Activated CD4-positive, alpha-beta T cell treated with anti-CD3 and anti-CD28 coated beads, Interleukin-2, amount 50 U/mL, for 4 hours (primary cell): ENCODE results near the gene HS3ST6.
"Not testable (repeated sequence)": the region's sequence is repeated elsewhere in the genome, so short reads cannot be mapped to it uniquely, and the experiment has no call there.

ENCODE experiments used
- DNase-seq, 2 experiments: peaks; one replicate each; pipeline ENCODE4 v3.0.0-alpha.2; 2020

HS3ST6 gene

DNA sequence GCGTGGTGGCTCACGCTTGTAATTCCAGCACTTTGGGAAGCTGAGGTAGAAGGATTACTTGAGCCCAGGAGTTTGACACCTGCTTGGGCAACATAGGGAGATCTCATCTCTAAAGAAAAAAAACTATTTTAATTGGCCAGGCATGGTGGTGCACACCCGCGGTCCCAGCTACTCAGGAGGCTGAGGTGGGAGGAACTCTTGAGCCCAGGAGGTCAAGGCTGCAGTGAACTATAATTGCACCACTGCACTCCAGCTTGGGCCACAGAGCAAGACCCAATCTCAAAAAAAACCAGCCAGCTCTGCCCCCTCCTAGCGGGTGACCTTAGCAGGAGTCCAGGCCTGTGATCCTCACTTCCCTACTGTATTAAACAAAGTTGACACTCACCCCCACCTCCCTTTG is 5.9 kb upstream of the HS3ST6 start:
- DNase-seq = no peak

DNA sequence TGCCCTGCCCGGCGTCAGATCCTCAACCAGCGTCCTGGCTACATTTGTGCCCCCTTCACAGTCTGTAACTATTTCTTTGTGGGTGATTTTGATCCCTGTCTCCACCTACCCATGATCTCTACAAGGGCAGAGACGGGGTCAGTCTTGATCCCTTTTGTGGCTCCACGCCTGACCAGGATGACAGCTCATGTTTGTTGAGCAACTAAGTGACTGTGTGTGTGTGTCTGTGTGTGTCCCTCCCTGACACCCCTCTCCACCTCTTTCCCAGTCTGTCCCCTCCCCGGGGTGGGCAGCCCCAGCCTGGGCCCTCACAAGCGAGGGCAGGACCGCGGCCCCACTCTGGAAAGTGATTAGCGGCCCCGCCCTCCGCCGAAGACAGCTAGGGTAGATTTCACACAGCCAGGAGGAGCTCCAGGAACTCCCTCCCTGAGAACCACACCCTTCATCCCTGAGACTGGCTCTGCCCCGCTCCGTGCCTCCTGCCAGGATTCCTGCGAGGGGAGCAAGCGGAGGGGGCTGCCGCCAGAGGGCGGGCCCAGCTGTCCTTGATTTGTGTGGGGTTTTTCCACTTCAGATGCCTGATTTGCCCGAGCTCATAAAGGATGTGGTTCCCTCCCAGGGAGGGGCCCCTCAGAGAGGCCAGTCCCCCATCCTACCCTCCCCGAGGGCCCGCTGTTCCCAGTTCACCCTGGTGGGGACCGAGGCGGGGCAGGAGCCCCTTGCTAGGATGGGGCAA is 5.3 kb upstream of the HS3ST6 start:
- DNase-seq = no peak

DNA sequence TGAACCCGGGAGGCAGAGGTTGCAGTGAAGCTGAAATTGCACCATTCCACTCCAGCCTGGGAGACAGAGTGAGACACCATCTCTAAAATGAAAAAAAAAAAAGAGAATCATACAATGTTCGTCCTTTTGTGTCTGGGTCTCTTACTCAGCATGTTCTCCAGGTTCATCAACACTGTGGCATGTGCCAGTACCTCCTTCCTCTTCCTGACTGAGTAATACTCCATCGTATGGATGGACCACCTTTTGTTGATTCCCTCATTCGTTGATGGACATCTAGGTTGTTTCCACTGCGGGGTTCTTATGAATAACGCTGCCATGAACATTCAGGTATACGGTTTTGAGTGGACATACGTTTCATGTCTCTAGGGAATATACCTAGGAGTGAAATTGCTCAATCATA is 4.1 kb upstream of the HS3ST6 start:
- no peak for DNase-seq

DNA sequence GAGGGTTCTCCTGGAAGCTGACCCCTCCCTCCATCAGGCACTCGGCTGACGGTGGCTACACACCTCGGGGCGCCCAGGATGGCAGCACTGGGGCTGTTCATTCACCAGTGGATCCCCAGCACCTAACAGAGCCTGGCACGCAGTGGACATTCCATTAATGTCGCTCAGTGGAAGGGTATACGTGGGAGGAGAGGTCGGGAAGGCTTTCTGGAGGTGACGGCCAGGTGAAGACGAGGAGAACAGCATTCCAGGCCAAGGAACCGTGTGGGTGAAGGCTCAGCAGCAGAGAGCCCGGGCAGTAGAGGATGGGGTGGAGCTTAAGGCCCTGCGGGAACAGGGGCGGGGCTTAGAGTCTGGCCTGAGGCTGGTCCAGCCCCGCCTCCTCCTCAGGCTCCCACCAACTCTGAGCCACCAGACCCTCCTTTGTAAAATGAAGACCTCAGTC is 2.5 kb upstream of the HS3ST6 start:
- DNase-seq = no peak

DNA sequence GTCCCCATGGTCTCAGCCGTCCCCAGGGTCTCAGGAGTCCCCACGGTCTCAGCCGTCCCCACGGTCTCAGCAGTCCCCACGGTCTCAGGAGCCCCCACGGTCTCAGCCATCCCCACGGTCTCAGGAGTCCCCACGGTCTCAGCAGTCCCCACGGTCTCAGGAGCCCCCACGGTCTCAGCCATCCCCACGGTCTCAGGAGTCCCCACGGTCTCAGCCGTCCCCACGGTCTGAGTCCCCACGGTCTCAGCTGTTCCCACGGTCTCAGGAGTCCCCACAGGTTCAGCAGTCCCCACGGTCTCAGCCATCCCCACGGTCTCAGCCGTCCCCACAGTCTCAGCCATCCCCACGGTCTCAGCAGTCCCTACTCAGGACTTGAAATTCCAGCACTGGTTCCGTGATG is 1.9 kb upstream of the HS3ST6 start:
- DNase-seq = not testable (repeated sequence)

DNA sequence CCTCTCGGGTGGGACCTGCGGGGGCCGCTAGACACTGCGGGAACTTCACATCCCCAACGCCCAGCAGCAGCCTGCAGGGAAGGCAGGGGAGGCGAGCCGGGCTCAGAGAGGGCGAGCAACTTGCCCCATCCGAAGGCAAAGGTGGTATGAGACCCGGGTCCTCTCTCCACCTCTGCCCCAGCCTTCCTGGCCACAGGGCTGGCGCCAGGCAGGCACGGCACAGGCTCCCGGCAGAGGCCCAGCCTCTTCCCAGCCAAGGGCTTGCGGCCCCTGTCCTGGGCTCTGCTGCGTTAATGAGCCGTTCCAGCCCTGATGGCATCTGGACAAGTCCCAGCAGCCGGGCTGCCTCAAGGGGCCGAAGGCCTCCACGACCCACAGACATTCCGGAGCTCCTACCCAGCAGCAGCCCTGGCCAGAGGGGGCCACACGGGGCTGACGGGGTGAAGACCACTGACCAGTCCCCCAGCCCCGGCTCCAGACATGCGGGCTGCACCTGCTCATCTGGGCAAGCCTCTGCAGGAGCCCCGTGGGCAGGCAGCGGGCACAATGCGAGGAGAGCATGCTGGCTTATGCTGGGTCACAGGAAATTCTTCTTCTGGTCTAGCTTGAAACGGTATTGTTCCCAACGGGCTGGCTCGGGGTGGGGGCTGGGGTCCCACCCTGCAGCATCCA is 1.2 kb upstream of the HS3ST6 start:
- DNase-seq = no peak

DNA sequence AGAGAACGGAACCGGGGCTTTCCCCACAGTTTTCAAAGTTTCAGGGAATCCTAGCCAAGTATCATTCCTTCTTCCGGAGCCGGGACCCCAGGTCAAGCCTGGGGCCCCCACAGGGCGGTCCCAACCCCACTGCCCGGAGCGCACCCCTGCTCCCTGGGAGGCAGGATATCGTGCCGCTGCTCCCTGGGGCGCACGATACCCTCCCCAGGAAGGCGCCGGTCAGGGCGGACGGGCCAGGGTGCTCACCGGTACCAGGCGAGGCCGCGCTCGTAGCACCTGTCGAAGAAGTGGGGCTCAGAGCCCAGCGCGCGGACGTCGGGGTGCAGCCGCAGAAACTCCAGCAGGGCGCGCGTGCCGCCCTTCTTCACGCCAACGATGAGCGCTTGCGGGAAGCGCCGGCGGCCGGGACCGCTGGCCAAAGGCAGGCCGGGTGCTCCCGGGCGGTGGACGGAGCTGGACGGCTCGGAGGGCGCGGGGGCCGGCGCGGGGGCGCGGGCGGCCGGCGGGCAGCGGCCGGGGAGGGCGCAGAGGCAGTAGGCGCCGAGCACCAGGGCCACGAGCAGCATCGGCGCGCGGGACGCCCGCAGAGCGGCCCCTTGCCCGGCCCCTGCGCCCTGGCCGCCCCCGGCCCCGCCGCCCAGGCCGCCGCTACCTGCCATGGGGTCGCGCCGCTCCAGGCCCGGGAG is 407 bp downstream of the HS3ST6 start:
- DNase-seq = no peak

DNA sequence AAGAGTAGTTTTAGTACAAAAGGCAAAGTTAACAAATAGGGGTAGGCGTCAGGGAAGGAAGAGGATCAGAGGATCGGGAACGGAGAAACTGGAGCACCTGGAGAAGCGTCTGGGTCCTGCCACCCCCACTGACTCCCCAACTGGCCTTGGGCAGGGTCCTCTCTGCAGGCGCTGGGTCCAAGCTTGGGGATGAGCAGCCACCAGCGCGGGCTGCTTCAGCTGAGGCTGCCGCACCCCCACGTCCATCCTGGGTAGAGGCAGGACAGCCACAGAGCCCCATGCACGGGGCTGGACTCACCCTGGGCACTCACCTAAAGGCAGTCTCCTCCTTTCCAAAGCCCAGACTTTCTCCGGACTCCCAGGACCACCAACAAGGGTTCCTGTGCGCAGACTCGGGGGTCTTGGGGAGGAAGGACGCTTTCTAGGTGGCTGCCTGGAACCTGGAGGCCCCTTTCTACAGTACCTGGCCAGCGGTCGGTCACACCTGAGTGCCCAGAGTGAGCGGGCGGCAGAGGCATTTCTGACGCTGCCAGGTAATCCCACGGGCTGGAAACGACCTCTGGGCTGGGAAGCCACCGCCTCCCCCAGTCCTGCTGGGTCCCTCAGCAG is 1.1 kb downstream of the HS3ST6 start:
- DNase-seq = no peak

DNA sequence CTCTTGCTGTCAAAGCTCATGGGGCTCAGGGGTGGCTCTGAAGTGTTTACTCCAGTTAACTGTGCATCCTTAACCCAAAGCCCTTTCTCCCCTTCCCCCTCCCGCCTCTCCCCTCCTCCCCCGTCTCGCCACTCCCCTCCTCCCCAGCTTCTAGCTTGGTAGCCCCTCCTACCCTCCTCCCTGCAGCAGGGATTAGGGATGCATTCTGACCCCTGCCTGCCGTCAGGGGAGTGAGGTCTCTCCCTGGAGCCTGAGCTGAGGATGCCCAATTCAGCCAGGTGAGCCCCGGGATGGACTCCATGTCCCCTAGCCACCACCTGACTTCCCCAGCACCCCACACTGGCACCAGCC is 1.6 kb downstream of the HS3ST6 start:
- no peak for DNase-seq

DNA sequence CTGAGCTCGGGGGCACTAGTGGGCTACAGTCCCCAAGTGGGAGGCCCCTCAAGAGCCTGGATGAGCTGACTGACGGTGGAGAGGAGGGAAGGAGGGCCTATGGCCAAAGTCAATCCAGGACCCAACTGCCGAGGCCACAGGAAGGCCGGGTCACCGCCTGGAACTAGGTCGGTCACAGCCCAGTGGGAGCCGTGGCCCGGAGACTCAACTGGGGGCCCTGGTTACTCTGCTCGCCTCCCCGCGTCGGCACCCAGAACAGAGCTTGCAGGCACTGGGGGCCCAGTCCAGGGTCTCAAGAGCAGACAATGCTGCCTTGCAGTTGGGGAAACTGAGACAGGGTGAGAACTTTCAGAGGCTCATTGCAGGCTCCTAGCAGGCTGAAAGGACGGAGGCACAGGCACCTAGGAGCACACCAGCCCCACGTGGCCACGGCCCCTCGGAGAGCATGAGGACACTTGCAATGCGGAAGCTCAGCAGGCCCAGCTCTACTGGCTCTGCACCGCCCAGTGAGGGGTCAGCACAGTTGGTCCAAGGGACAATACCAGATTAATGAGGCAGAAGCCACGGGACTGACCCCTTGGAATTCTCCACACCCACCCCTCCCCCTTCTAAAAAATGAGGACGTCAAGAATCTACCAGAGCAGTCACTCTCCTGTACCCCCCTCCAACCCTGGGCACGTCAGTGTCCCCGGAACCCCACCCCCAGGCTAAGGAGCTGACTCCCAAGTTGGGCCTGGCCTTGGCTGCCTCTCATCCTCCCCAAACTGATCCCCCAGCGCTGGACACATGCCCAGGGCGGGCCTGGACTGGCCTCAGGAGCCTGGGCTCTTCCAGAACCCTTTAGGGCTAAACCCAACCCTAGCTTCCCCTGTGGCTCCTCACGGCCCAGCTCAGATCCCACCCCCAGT is 2.2 kb downstream of the HS3ST6 start:
- no peak for DNase-seq

DNA sequence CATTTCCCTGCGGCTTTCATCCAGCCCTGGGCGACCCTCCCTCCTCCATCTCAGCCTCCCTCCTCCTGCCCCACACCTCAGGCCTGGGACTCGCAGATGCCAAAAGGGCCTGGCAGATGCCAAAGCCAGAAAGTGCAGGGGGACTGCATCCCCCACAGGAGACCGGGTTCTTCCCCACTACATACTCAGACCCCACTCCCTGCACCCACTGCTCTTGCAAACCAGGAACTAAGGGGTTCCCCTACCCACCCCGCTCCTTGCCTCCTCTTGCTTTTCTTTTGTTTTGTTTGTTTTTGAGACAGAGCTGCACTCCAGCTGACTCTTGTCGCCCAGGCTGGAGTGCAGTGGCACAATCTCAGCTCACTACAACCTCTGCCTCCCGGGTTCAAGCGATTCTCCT is 3.2 kb downstream of the HS3ST6 start:
- DNase-seq = no peak

DNA sequence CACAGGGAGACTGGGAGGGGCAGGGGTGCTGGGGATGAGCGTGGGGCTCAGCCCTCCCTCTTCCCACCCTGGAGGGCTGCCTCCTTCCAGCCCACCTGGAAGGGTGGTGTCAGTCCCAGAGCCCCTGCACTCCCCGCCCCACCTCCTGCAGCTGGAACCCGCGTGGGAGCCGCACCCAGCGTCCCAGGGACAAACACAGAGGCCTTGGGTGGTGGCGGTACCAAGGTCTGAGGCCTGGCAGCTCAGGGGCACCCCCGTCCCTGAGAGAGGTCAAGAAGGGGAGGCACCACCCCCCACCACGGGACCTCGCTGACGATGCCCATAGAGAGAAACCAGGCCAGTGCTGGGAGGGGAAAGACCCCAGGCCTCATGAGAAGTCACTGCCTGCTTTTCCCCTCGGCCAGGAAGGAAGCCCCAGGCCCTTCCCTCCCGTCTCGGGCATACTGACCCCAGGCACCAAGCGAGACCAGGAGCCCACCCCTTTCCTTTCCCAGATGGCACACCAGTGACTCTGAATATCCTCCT is 4.1 kb downstream of the HS3ST6 start:
- no peak for DNase-seq

DNA sequence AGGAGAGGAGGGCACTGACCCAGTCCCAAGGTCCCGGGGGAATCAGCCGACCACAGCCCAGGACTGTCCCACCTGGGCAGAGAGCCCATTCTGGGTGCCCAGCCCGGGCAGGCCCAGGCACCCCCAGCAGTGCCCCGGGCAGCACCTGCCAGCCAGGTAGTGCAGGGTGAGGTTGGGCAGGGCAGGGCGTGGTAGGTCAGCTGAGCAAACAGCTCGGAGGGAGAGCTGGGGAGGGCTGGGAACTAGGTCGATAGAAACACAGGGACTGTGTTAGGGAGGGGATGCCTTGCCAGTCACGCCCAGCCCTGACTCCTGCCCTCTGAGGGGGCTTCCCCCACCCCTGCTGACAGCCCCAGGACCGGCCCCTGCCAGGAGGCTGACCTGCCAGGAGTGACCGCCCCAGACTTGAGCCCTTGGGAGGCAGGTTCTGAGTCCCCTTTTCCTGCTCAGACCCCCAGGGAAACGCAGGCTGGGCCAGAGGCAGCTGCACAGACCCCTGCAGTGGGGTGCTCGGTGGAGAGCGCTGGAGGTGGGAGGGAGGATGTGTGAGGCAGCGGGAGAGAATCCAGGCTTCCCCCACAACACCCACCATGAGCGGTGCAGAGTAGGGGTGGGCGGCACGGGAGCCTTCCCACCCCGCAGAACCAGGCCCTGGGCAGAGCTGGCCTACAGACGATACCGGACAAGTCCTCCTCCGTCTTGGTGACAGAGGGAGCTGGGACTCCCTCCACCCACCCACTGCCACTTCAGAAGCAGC is 4.7 kb downstream of the HS3ST6 start:
- no peak for DNase-seq

DNA sequence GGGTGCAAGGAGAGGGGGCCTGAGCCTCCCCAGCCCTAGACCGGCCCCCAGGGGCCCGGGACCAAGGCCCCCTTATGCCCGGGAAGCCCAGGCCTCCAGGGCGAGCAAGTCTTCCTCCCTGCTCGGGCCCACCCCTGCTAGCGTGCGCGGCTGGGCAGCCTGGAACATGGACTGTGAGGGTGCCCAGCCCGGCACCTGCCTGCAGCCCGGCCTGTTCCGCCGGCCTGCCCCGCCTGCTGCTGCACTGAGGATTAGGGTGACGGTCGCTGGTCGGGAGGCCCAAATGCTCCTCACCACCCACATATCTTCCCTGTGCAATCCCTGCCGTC is 6.0 kb downstream of the HS3ST6 start:
- DNase-seq = no peak

DNA sequence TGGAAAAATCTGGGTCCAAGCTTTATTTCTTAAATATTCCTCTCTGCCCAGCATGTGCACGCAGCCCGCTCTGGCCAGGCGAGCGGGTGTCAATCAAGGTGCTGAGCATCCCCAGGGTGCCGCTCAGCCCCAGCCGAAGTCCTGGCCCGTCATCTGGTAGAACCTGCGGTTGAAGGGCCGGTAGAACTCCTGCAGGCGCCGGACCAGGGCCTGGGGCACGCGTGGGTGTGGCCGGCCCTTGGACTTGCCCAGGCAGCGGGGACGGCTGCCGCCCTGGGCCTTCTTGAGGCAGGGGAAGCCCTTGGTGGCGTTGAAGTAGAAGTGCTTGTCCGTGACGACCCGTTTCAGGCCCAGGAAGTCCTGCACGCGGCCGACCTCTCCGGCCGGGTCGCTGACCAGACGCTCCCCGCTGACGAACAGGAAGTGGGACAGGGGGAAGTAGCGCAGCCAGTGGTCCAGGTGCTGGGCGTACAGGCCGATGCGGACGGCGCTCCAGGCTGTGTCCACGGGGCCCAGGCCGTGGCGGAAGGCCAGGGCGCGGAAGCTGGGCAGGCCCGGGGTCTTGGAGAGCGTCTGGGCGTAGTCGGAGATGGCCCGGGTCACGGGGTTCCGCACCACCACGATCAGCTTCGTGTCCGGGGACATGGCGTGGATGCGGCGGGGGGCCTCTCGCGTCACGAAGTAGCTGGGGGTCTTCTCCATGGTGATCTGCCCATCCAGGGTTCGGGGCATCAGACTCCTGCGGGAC is 6.6 kb downstream of the HS3ST6 start:
- DNase-seq = no peak

DNA sequence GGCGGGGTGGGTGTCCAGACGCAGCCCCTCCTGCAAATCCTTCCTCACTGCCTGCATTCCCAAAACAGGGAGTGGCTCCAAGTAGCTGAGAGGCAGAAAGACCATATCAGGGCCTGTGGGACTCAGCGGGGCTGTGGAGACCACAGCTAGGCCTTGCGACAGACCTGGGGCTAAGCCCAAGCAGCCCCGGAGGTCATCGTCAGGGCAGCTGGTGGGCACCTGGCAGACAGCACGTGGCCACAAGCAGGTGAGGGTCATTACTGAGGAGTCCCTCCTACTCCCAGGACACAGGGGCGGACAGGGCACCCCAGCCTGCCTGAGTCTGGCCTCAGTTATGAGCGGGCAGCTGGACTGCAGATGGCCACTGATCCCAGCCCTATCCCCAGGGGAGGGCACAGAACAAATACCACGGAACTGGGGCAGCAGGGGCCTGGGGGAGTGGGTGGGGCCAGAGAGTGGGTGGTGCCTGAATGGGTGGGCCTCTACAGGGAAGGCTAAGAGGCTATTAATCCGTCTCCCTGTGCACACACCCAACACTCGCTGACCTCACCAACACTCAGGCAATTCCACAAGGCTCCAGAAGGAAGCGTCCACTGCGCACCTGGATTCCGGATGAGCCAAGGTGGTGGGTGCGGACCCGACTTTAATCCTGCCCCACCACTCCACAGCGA is 8.5 kb downstream of the HS3ST6 start:
- no peak for DNase-seq

DNA sequence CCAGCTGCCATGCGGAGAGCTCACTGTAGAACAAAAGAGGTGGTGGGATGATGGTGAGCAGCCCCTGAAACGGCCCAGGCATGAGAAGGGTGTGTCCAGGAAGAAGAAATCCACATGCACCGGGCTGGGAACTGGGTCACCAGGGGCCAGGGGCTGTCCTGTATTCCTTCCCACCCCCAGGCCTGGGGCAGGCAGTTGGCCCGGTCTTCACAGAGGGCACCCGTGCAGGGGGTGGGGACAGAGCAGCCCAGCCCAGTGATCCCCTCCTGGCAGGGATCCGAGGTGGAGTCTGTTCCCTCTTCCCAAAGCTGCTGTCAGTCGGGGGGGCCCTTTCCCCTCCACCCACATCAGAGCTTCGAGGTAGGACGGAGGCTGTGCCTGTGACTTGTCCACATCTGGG is 9.2 kb downstream of the HS3ST6 start:
- DNase-seq = no peak

DNA sequence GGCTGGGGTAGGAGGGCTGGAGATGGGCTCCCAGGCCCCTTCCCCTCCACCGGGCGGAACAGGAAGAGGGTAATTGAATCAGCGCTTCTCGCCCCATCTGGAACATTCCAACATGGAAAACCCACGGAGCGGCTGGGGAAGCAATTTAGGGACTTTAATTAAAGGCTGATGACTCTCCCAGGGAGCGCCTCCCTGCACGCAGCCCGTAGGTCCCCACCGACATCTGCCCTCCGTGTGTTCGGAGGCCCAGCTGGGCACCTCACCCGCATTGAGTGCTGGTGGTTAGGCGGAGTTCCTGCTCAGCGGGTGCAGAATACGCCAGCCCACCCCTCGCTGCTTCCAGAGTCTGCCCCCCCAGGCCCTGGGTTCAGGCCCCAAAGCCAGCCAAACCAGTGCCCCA is 10.0 kb downstream of the HS3ST6 start:
- DNase-seq = no peak

DNA sequence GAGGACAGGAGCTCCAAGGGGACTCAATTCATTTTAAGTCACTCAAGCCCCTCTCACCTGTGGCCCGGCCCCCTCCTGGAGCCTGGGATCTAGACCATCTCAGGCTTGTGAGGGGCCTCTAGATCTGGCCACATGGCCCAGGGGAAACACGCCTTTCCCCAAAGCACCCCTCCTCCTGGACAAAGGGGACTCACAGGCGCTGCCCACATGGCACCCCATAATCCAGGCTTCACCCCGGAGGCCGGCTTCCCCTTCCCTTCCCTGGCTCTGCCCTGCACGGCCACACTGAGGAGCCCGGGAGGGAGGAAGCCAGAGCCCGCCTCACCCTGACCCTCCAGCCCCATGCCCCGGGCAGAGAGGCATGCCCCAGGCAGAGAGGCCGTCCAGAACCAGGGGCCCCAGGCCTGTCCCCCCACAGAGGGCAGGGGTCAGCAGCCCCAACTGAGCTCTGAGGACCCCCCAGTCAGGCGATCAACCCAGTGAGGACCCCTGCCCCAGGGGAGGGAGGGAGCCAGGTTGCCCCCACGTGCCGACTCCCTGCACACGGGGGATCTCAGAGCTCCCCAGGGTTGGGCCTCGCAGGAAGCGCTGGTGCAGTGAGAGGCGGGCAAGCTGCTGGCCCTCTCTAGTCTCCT is 10.9 kb downstream of the HS3ST6 start:
- DNase-seq = no peak

DNA sequence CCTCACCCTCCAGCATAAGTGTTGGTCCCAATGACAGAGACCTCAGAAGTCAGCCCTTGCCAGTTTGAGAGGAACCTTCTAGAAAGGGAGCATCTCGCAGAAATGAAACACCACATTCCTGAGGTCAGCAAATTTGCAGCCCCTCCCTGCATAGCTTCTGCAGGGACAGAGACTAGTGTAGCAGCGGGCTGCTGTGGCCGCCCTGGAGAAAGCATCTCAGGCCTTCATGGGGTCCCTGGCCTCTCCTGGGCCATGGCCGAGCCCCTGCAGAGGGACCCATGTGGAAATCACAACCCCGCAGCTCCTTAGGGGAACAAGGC is 11.4 kb downstream of the HS3ST6 start:
- DNase-seq = no peak
